Measurements from ENCODE around the gene PCDH15.
"Not testable (repeated sequence)": the region's sequence is repeated elsewhere in the genome, so short reads cannot be mapped to it uniquely, and the experiment has no call there.

PCDH15 gene

GRCh38 chr10:53952698-53953630 lies 848.1 kb downstream of the PCDH15 start:
- Histone ChIP-seq H3K4me1 (ENCODE audit: control insufficient read depth, insufficient read depth, low read length, unreplicated experiment) (no peaks in the 10 kb centered on the region), H2AFZ (ENCODE audit: low read length, unreplicated experiment) (no peak overlapping the region), H3K79me2 (ENCODE audit: control insufficient read depth, insufficient read depth, low read length, unreplicated experiment) (no peaks in the 10 kb centered on the region), H3K36me3 (ENCODE audit: insufficient read depth, low read length) (no peaks in the 10 kb centered on the region), H3K4me3 (ENCODE audit: low read depth, low read length) (no peak overlapping the region), H3K27me3 (ENCODE audit: insufficient read depth, low read length) (no peaks in the 10 kb centered on the region), H3K27ac (ENCODE audit: low read depth, low read length) (no peak overlapping the region)

- Histone ChIP-seq H3K4me1 (ENCODE audit: control insufficient read depth, insufficient read depth, low read length, unreplicated experiment) (no peaks in the 10 kb centered on the region), H3K36me3 (ENCODE audit: insufficient read depth, low read length) (no peaks in the 10 kb centered on the region), H2AFZ (ENCODE audit: low read length, unreplicated experiment) (no peak overlapping the region), H3K79me2 (ENCODE audit: control insufficient read depth, insufficient read depth, low read length, unreplicated experiment) (no peaks in the 10 kb centered on the region), H3K27ac (ENCODE audit: low read depth, low read length) (no peak overlapping the region), H3K27me3 (ENCODE audit: insufficient read depth, low read length) (no peaks in the 10 kb centered on the region), H3K4me3 (ENCODE audit: low read depth, low read length) (no peak overlapping the region)
Measured at GRCh38 chr10:53939654-53940053, 861.4 kb downstream of the PCDH15 start.

- no peaks in the 10 kb centered on the region for H3K79me2 ChIP-seq (ENCODE audit: control insufficient read depth, insufficient read depth, low read length, unreplicated experiment)
- H3K4me3 ChIP-seq (ENCODE audit: low read depth, low read length): no peak overlapping the region
- H3K27me3 ChIP-seq (ENCODE audit: insufficient read depth, low read length): no peaks in the 10 kb centered on the region
- no peaks in the 10 kb centered on the region for H3K36me3 ChIP-seq (ENCODE audit: insufficient read depth, low read length)
- no peak overlapping the region for H2AFZ ChIP-seq (ENCODE audit: low read length, unreplicated experiment)
- no peaks in the 10 kb centered on the region for H3K4me1 ChIP-seq (ENCODE audit: control insufficient read depth, insufficient read depth, low read length, unreplicated experiment)
- no peak overlapping the region for H3K27ac ChIP-seq (ENCODE audit: low read depth, low read length)
Measured at GRCh38 chr10:53930648-53931047, 870.4 kb downstream of the PCDH15 start.

- not testable (repeated sequence) for H3K4me3 ChIP-seq (ENCODE audit: low read depth, low read length); H3K27ac ChIP-seq (ENCODE audit: low read depth, low read length); H3K79me2 ChIP-seq (ENCODE audit: control insufficient read depth, insufficient read depth, low read length, unreplicated experiment); H3K36me3 ChIP-seq (ENCODE audit: insufficient read depth, low read length); H2AFZ ChIP-seq (ENCODE audit: low read length, unreplicated experiment); H3K27me3 ChIP-seq (ENCODE audit: insufficient read depth, low read length); H3K4me1 ChIP-seq (ENCODE audit: control insufficient read depth, insufficient read depth, low read length, unreplicated experiment)
Measured at GRCh38 chr10:53924051-53924700, 876.9 kb downstream of the PCDH15 start.

GRCh38 chr10:53918755-53919154 lies 882.3 kb downstream of the PCDH15 start:
- Histone ChIP-seq H3K4me1 (ENCODE audit: control insufficient read depth, insufficient read depth, low read length, unreplicated experiment) (no peaks in the 10 kb centered on the region), H3K4me3 (ENCODE audit: low read depth, low read length) (no peak overlapping the region), H2AFZ (ENCODE audit: low read length, unreplicated experiment) (no peak overlapping the region), H3K79me2 (ENCODE audit: control insufficient read depth, insufficient read depth, low read length, unreplicated experiment) (no peaks in the 10 kb centered on the region), H3K36me3 (ENCODE audit: insufficient read depth, low read length) (no peaks in the 10 kb centered on the region), H3K27ac (ENCODE audit: low read depth, low read length) (no peak overlapping the region), H3K27me3 (ENCODE audit: insufficient read depth, low read length) (no peaks in the 10 kb centered on the region)

GRCh38 chr10:53909791-53910190 lies 891.2 kb downstream of the PCDH15 start:
- no peaks in the 10 kb centered on the region for H3K36me3 ChIP-seq (ENCODE audit: insufficient read depth, low read length)
- H2AFZ ChIP-seq (ENCODE audit: low read length, unreplicated experiment): no peak overlapping the region
- no peaks in the 10 kb centered on the region for H3K4me1 ChIP-seq (ENCODE audit: control insufficient read depth, insufficient read depth, low read length, unreplicated experiment)
- H3K27me3 ChIP-seq (ENCODE audit: insufficient read depth, low read length): no peaks in the 10 kb centered on the region
- H3K27ac ChIP-seq (ENCODE audit: low read depth, low read length): no peak overlapping the region
- H3K4me3 ChIP-seq (ENCODE audit: low read depth, low read length): no peak overlapping the region
- no peaks in the 10 kb centered on the region for H3K79me2 ChIP-seq (ENCODE audit: control insufficient read depth, insufficient read depth, low read length, unreplicated experiment)

GRCh38 chr10:53904506-53905241 lies 896.4 kb downstream of the PCDH15 start:
- Histone ChIP-seq H3K27ac (ENCODE audit: low read depth, low read length) (no peak overlapping the region), H2AFZ (ENCODE audit: low read length, unreplicated experiment) (no peak overlapping the region), H3K27me3 (ENCODE audit: insufficient read depth, low read length) (no peaks in the 10 kb centered on the region), H3K79me2 (ENCODE audit: control insufficient read depth, insufficient read depth, low read length, unreplicated experiment) (no peaks in the 10 kb centered on the region), H3K4me1 (ENCODE audit: control insufficient read depth, insufficient read depth, low read length, unreplicated experiment) (no peaks in the 10 kb centered on the region), H3K36me3 (ENCODE audit: insufficient read depth, low read length) (no peaks in the 10 kb centered on the region), H3K4me3 (ENCODE audit: low read depth, low read length) (no peak overlapping the region)

- H3K27me3 ChIP-seq (ENCODE audit: insufficient read depth, low read length): no peaks in the 10 kb centered on the region
- no peak overlapping the region for H3K4me3 ChIP-seq (ENCODE audit: low read depth, low read length)
- H2AFZ ChIP-seq (ENCODE audit: low read length, unreplicated experiment): no peak overlapping the region
- H3K36me3 ChIP-seq (ENCODE audit: insufficient read depth, low read length): no peaks in the 10 kb centered on the region
- H3K79me2 ChIP-seq (ENCODE audit: control insufficient read depth, insufficient read depth, low read length, unreplicated experiment): no peaks in the 10 kb centered on the region
- no peak overlapping the region for H3K27ac ChIP-seq (ENCODE audit: low read depth, low read length)
- H3K4me1 ChIP-seq (ENCODE audit: control insufficient read depth, insufficient read depth, low read length, unreplicated experiment): no peaks in the 10 kb centered on the region
Measured at GRCh38 chr10:53903756-53904155, 897.3 kb downstream of the PCDH15 start.

- Histone ChIP-seq H3K79me2 (ENCODE audit: control insufficient read depth, insufficient read depth, low read length, unreplicated experiment) (no peaks in the 10 kb centered on the region), H2AFZ (ENCODE audit: low read length, unreplicated experiment) (no peak overlapping the region), H3K4me1 (ENCODE audit: control insufficient read depth, insufficient read depth, low read length, unreplicated experiment) (no peaks in the 10 kb centered on the region), H3K36me3 (ENCODE audit: insufficient read depth, low read length) (no peaks in the 10 kb centered on the region), H3K4me3 (ENCODE audit: low read depth, low read length) (no peak overlapping the region), H3K27me3 (ENCODE audit: insufficient read depth, low read length) (no peaks in the 10 kb centered on the region), H3K27ac (ENCODE audit: low read depth, low read length) (no peak overlapping the region)
Measured at GRCh38 chr10:53899463-53900160, 901.4 kb downstream of the PCDH15 start.

GRCh38 chr10:53898532-53898931 lies 902.5 kb downstream of the PCDH15 start:
- no peaks in the 10 kb centered on the region for H3K36me3 ChIP-seq (ENCODE audit: insufficient read depth, low read length)
- no peak overlapping the region for H3K27ac ChIP-seq (ENCODE audit: low read depth, low read length)
- no peak overlapping the region for H2AFZ ChIP-seq (ENCODE audit: low read length, unreplicated experiment)

More at GRCh38 chr10:53898532-53898931, 902.5 kb downstream of the PCDH15 start:
- Histone ChIP-seq H3K4me3 (ENCODE audit: low read depth, low read length) (no peak overlapping the region), H3K4me1 (ENCODE audit: control insufficient read depth, insufficient read depth, low read length, unreplicated experiment) (no peaks in the 10 kb centered on the region), H3K27me3 (ENCODE audit: insufficient read depth, low read length) (no peaks in the 10 kb centered on the region), H3K79me2 (ENCODE audit: control insufficient read depth, insufficient read depth, low read length, unreplicated experiment) (no peaks in the 10 kb centered on the region)

Data from ACC112 (cell line).